ENCODE data around the gene AP5S1.

The AP5S1 gene

GRCh38 chr20:3804254-3804751 is 16.0 kb upstream of the AP5S1 start:
- no peak overlapping the region for H3K4me3 ChIP-seq (ENCODE audit: low read depth, low read length)
- DNase-seq = no peak
- peaks cover 34% of the 10 kb centered on the region for H3K4me1 ChIP-seq
- H3K27me3 ChIP-seq = no peaks in the 10 kb centered on the region
- H3K36me3 ChIP-seq = peaks cover 62% of the 10 kb centered on the region
- TF ChIP-seq CTCF (IDR thresholded peaks at IDR 0.05; ENCODE audit: low read depth, low read length) = no peak
- no peaks in the 10 kb centered on the region for H3K9me3 ChIP-seq

DNA sequence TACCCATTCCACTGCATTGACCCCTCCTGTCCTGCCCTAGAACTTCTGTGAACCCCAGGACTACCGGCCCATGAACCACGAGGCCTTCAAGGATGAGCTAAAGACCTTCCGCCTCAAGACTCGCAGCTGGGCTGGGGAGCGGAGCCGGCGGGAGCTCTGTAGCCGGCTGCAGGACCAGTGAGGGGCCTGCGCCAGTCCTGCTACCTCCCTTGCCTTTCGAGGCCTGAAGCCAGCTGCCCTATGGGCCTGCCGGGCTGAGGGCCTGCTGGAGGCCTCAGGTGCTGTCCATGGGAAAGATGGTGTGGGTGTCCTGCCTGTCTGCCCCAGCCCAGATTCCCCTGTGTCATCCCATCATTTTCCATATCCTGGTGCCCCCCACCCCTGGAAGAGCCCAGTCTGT is 15.6 kb upstream of the AP5S1 start:
- H3K36me3 ChIP-seq = peaks cover 62% of the 10 kb centered on the region
- no peak for DNase-seq
- no peaks in the 10 kb centered on the region for H3K9me3 ChIP-seq
- H3K27me3 ChIP-seq = no peaks in the 10 kb centered on the region
- TF ChIP-seq CTCF (IDR thresholded peaks at IDR 0.05; ENCODE audit: low read depth, low read length) = no peak
- H3K4me1 ChIP-seq = peaks cover 30% of the 10 kb centered on the region
- H3K4me3 ChIP-seq (ENCODE audit: low read depth, low read length) = no peak overlapping the region

DNA sequence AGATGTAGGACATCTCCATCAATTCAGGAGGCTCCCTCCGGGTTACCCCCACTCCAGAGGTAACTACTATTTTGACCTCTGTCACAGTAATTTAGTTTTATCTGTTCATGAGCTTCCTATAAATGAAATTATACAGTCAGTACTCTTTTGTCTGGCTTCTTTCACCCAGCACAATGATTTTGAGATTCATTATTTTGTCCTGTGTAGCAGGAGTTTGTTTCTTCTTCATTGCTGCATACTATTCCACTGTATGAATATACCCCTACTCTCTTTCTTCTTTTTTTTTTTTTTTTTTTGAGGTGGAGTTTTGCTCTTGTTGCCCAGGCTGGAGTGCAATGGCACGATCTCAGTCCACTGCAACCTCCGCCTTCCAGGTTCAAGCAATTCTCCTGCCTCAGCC is 11.8 kb upstream of the AP5S1 start:
- peaks cover 25% of the 10 kb centered on the region for H3K4me1 ChIP-seq
- no peak overlapping the region for H3K4me3 ChIP-seq (ENCODE audit: low read depth, low read length)
- H3K9me3 ChIP-seq = no peaks in the 10 kb centered on the region
- no peak for DNase-seq
- H3K27me3 ChIP-seq = no peaks in the 10 kb centered on the region
- TF ChIP-seq CTCF (IDR thresholded peaks at IDR 0.05; ENCODE audit: low read depth, low read length) = no peak
- H3K36me3 ChIP-seq = peaks cover 28% of the 10 kb centered on the region

DNA sequence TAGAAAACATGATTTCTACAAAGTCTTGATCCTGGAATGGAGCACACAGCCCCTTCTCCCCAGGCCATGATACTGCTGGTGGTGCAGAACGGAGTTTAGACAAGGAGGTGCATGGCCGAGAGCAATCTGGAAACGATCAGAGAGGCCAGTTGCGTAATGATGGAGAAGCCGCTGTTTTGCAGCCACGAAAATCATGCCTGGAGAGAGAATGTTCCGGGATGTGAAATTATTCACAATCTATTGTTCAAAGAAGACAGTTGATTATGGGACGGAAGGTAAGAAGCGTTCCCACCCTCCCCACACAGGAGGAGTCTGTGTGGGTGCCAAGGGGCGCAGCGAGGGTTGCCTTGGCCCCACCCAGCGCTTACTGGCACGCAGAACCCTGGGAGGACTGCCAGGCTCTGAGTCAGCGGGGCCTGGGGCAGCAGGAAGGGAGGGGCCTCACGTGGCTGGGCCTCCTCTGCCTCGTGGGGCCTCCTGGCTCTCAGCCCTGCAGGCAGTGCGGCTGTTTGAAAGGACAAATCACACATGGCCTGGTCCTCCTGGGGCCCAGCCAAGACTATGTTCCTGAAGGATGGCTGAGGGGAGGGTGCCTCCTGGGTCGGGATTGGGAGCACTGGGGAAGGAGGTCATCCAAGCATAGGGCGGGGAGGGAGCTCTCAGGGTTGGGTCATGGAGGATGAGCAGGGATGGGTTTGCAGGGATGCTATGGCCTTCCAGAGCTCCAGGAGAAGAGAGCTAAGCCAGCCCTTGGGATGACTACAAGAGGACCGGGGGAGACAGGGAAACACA is 8.7 kb upstream of the AP5S1 start:
- peaks cover 26% of the 10 kb centered on the region for H3K4me1 ChIP-seq
- H3K27me3 ChIP-seq = no peaks in the 10 kb centered on the region
- H3K9me3 ChIP-seq = no peaks in the 10 kb centered on the region
- DNase-seq = peak; percentile 99
- peak overlapping the region; percentile 56 for H3K4me3 ChIP-seq (ENCODE audit: low read depth, low read length)
- no peaks in the 10 kb centered on the region for H3K36me3 ChIP-seq
- TF ChIP-seq CTCF (IDR thresholded peaks at IDR 0.05; ENCODE audit: low read depth, low read length) = no peak

GRCh38 chr20:3812259-3812681 is 8.1 kb upstream of the AP5S1 start:
- H3K36me3 ChIP-seq = no peaks in the 10 kb centered on the region
- H3K4me3 ChIP-seq (ENCODE audit: low read depth, low read length) = no peak overlapping the region
- H3K4me1 ChIP-seq = peaks cover 22% of the 10 kb centered on the region
- no peaks in the 10 kb centered on the region for H3K9me3 ChIP-seq
- H3K27me3 ChIP-seq = no peaks in the 10 kb centered on the region
- no peak for DNase-seq
- TF ChIP-seq CTCF (IDR thresholded peaks at IDR 0.05; ENCODE audit: low read depth, low read length) = no peak

All from BE2C (cell line).